Embryonic facial prominence (tissue), 1 donor: Measurements from ENCODE around the gene PNPLA7.
A peak's percentile ranks its signal among the peaks of the same experiment; 100 is the strongest.
"Not testable (repeated sequence)": the region's sequence is repeated elsewhere in the genome, so short reads cannot be mapped to it uniquely, and the experiment has no call there.

Experiments used
- DNase-seq: peaks from one replicate; pipeline ENCODE4 v3.0.0-alpha.2; 2016; ENCODE audit errors: extremely low spot score

PNPLA7 gene

DNA sequence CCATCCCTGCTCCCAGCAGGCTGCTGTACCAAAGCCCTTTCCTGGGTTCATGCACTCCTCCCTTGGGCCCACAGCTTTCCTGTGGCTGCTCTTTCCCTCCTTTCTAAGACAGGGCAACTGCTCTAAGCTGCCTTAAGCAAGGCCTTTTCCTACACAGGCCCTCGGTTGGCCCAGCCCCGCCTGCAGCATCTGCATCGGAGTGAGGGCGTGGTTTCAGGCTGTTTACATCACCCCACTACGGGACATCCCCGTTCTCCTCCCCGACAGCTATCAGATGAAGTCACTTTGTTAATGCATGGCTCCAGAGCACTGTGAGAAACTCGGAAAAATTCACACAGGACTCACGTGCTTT is 25.1 kb upstream of the PNPLA7 start:
- DNase-seq, result no peak

GRCh38 chr9:137574192-137574591 is 24.0 kb upstream of the PNPLA7 start:
- DNase-seq, result no peak

DNA sequence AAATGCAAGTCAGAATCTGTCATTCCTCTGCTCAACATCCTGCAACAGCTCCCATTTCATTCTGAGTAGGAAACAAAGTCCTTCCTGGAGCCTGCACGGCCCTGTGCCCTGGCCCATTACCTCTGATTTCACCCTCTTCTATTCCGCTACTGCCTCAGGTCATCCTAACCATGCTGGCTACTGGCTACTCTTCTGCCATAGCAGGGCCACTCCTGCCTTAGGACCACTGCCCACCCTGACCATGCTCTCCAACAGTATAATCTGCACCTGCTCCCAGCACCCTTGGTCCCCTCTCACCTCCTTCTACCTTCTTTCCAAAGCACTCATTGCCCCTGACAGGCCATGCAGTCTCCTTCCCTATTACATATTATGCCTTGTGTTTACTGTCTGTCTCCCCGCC is 20.4 kb upstream of the PNPLA7 start:
- DNase-seq, result no peak

GRCh38 chr9:137569609-137570203 is 19.5 kb upstream of the PNPLA7 start:
- DNase-seq, result no peak

GRCh38 chr9:137568445-137568844 is 18.2 kb upstream of the PNPLA7 start:
- not testable (repeated sequence) for DNase-seq

DNA sequence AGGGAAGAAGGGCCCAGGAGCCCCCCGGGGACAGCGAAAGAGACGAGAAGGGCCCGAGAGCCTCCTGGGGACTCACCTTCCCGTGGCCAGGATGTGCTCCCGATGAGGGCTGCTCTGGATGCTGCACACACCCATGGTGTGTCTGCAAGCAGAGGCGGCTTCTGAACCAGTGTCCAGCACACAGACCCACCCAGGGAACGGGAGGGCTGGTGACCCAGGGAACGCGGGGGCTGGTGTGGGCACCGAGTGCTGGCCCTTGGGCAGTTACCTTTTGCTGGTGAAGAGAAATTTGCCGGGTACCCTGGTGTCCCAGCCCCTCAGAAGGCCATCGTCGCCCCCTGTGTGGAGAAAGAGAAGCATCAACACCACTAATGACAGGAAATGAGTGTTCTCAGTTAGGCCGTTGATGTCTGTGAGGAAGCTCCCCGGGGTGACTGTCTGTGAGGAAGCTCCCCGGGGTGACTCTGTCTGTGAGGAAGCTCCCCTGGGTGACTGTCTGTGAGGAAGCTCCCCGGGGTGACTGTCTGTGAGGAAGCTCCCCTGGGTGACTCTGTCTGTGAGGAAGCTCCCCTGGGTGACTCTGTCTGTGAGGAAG is 14.7 kb upstream of the PNPLA7 start:
- no peak for DNase-seq

- DNase-seq, result no peak
Measured at GRCh38 chr9:137564134-137564533, 13.9 kb upstream of the PNPLA7 start.

DNA sequence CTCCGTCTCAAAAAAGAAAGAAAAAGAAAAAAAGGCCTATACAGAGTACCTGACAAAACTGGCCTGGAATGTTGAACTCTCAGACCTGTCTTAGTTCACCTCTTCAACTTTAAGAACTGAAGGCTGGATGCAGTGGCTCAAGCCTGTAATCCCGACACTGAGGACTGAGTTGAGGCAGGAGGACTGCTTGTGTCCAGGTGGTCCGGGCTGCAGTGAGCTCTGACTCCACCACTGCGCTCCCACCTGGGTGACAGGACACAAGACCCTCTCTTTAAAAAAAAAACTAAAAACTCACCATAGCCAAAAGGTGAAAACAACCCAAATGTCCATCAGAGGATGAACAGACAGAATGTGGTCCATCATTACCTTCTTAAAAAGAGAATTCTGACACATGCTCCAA is 7.9 kb upstream of the PNPLA7 start:
- DNase-seq, result no peak

GRCh38 chr9:137556069-137556838 is 6.1 kb upstream of the PNPLA7 start:
- DNase-seq, result no peak

- DNase-seq, result no peak
Measured at GRCh38 chr9:137555179-137555578, 5.0 kb upstream of the PNPLA7 start.

DNA sequence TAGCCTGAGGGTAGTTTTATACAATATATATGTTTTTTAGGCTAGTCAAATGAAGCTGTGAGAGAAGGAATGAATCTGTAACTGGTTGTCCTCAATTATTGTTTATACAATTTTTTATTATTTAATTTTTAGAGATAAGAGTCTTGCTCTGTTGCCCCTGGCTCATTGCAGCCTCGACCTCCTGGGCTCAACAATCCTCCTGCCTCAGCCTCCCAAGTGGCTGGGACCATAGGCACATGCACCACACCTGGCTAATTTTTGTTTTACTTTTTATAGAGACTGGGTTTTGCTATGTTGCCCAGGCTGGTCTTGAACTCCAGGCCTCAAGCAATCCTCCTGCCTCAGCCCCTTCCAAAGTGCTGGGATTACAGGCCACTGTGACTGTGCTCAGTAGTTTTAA is 4.1 kb upstream of the PNPLA7 start:
- no peak for DNase-seq

DNA sequence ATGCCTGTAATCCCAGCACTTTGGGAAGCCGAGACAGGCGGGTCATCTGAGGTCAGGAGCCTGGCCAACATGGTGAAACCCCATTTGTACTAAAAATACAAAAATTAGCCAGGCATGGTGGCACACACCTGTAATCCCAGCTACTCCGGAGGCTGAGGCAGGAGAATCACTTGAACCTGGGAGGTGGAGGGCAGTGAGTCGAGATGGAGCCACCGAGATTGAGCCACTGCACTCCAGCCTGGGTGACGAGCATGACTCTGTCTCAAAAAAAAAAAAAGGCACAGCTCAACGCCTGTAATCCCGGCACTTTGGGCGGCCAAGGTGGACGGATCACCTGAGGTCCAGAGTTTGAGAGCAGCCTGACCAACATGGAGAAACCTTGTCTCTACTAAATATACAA is 3.5 kb upstream of the PNPLA7 start:
- DNase-seq, result not testable (repeated sequence)

DNA sequence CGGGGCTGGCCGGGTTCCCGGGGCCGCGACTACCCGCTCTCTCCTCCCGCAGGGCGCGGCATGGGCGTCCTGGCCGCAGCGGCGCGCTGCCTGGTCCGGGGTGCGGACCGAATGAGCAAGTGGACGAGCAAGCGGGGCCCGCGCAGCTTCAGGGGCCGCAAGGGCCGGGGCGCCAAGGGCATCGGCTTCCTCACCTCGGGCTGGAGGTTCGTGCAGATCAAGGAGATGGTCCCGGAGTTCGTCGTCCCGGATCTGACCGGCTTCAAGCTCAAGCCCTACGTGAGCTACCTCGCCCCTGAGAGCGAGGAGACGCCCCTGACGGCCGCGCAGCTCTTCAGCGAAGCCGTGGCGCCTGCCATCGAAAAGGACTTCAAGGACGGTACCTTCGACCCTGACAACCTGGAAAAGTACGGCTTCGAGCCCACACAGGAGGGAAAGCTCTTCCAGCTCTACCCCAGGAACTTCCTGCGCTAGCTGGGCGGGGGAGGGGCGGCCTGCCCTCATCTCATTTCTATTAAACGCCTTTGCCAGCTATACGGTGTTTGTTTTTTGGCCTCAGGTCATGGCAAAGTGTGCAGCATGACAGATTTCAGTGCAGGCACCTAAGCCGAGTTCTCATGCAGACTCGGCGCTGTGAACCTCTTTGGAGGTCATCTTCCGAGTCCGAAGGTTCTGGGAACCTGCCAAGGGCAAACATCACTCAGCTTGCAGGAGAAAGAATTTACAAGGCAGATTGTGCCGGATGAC is 2.0 kb upstream of the PNPLA7 start:
- no peak for DNase-seq

DNA sequence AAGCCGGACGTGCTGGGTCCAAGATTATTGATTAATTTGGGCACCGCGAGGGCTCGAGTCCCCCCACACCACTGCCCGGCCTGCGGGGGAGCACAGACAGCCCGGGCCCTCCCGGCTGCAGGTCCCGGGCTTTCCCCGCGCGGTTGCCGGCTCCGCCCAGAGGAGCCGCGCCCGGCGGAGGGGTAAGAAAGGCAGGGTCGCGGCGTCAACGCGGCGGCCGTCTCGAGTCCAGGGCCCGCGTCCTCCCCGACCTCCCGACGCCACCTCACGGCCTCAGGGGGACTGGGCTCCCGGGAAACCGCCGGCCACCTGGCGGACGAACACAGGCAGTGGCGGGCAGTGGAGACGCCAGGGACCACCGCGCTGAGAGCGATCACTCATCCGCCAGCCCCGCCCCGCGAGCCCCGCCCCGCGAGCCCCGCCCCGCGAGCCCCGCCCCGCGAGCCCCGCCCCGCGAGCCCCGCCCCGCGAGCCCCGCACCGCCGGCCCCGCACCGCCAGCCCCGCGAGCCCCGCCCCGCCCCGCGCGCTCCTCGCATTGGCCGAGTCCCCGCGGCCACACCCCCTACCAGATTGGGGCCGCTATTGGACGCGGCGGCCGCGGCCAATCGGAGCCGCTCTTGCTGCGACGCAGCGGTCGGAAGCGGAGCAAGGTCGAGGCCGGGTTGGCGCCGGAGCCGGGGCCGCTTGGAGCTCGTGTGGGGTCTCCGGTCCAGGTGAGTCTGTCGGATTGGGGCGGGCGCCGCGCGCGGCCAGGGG is 1.2 kb upstream of the PNPLA7 start, which contains the start of gene MRPL41:
Gene MRPL41 (plus strand): TSS at position 616 of the 758 bp plus-strand sequence. CDS start 203 bp downstream, outside the sequence.
- DNase-seq, result peak; percentile 19

DNA sequence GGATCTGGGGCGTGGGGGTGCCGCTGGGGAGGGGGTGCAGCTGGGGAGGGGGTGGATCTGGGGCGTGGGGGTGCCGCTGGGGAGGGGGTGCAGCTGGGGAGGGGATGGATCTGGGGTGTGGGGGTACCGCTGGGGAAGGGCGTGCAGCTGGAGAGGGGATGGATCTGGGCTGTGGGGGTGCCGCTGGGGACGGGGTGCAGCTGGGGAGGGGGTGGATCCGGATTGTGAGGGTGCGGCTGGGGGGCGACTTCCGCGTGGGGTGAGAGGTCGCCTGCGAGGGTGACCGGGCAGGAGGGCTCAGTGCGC is 709 bp upstream of the PNPLA7 start:
- not testable (repeated sequence) for DNase-seq

DNA sequence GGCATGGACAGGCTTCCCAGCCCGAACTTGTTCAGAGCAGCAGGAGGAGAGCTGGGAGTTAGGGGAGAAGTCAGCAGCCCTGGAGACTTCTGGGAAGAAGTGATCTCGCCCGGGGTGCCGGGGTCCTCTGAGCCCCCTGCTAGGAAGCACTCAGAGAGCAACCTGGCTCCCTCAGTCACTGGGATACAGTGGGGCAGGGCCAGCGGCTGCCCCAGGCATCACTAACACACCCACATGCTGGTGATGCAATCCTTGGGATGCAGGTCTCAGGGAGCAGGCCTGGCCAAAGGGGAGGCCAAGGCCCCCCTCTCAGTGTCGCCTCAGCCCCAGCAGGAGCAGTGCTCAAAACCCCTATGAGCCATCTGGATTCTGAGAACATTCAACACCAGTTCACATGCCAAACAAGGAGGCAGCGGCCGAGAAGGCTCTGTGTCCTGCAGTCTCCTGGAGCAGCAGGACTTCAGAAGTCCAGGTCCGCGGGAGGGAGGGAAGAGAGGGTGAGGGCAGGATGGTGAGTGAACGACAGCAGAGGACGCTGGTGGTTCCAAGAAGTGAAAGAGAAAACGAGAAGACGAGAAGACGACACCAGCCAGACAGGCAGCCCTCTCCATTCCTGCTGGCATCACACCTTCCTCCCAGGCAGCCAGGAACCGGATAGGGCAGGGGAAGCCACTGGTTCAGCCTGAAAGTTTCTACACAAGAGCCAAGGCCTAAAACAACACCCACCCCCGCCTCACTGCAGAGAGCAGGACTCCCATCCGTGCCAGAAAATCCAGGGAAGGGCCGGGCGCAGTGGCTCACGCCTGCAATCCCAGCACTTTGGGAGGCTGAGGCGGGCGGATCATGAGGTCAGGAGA is 2.3 kb downstream of the PNPLA7 start:
- DNase-seq, result no peak

DNA sequence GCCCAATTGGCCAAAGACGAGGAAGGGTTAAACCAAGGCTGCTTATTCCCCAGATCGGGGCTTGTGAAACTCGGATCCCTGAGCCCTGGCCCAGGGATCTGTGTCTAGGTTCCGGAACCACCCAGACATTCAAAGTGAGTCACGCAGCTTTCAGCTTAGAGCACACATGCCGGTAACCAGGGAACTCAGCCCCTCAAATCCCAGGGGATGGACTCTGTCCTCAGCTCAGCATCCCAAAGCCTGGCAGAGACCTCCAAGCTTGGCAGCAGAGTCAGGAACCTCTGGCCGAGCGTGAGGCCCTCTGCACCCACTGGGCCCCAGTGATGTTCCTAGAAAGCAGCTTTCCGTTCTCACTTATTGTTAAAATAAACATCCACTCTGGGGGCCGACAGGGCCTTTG is 5.1 kb downstream of the PNPLA7 start:
- no peak for DNase-seq

DNA sequence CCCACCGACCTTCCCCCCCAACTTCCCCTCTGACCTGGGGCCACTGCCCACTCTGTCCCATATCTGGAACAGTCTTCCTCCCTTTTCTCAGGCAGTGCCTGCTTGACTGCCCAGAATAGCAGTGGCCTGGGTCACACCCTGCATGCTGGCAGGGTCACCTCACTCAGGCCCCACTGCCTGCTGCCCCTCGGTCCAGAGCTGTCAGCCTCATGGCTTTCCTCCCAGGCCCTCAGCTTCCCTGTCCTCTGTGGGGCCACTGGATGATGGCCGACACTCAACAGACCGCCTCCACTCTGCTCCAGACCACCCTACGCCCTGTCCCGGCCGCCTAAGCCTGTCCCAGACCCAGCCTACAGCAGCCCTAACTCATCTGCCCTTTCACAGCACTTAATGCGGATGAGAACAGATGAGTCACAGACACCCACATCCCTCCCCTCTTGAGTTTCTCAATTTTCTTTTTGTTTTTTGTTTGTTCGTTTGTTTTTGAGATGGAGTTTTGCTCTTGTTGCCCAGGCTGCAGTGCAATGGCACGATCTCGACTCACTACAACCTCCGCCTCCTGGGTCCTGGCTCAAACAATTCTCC is 5.9 kb downstream of the PNPLA7 start:
- no peak for DNase-seq

- DNase-seq, result no peak
Measured at GRCh38 chr9:137543237-137543963, 6.8 kb downstream of the PNPLA7 start.

GRCh38 chr9:137542486-137542885 is 7.7 kb downstream of the PNPLA7 start:
- DNase-seq, result no peak
